B cell (primary cell): ENCODE results near the gene USH1G.
A peak's percentile ranks its signal among the peaks of the same experiment; 100 is the strongest.

Source experiments
- EZH2 ChIP-seq: IDR thresholded peaks from 2 replicates; pipeline ENCODE4 v1.6.1; 2012; ENCODE audit warnings: borderline replicate concordance, low read depth, mild to moderate bottlenecking, moderate library complexity, low read length; ENCODE audit not compliant: insufficient read depth, poor library complexity, severe bottlenecking
- TF ChIP-seq, protein P1 (sequence below): fragments of 200-600 bp; IDR thresholded peaks from one replicate; pipeline ENCODE4 v1.8.0; 2022; ENCODE audit warnings: antibody characterized with exemption, mild to moderate bottlenecking

DNA sequence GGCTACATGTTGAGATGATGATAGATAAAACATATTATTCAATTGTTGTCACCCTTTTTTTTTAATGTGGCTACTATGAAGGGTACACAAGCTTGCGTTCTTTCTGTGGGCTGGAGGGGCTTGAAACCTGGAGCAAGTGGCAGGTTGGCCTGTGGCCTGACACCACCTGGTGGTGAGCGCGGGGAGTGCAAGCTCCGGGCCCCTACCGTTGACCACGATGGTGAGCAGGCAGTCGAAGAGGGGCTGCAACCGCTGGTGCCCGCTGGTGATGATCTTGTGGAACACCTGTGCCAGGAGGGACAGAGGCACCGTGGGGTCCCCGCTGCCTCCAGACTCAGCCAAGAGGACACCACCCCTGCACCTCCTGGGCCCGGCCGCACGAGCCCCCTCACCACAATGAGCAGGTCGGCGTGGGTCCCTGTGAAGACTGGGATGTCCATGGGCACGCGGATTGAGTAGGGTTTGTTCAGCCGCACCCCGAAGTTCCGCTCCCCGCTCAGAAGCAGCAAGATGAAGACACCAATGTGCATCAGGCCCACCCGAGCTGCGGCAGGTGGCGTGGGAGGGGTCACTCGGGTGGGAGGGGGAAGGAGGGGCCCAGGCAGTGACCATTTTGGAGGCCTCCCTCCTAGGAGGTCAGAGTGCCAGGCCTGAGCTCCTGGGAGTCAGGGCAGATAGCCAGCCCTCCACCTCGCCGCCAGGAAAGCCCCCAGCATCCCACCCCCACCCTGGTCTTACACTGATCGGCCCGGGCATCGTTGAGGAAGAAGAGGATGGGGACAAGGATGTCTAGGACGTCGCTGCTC, 35.1 kb upstream of the USH1G start:
- TF ChIP-seq, protein P1, sequence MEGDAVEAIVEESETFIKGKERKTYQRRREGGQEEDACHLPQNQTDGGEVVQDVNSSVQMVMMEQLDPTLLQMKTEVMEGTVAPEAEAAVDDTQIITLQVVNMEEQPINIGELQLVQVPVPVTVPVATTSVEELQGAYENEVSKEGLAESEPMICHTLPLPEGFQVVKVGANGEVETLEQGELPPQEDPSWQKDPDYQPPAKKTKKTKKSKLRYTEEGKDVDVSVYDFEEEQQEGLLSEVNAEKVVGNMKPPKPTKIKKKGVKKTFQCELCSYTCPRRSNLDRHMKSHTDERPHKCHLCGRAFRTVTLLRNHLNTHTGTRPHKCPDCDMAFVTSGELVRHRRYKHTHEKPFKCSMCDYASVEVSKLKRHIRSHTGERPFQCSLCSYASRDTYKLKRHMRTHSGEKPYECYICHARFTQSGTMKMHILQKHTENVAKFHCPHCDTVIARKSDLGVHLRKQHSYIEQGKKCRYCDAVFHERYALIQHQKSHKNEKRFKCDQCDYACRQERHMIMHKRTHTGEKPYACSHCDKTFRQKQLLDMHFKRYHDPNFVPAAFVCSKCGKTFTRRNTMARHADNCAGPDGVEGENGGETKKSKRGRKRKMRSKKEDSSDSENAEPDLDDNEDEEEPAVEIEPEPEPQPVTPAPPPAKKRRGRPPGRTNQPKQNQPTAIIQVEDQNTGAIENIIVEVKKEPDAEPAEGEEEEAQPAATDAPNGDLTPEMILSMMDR = peak; percentile 98
- no peak for TF ChIP-seq EZH2
